ENCODE measurements around the gene LAMC2.
"Not testable (repeated sequence)": the region's sequence is repeated elsewhere in the genome, so short reads cannot be mapped to it uniquely, and the experiment has no call there.

Gene LAMC2

DNA sequence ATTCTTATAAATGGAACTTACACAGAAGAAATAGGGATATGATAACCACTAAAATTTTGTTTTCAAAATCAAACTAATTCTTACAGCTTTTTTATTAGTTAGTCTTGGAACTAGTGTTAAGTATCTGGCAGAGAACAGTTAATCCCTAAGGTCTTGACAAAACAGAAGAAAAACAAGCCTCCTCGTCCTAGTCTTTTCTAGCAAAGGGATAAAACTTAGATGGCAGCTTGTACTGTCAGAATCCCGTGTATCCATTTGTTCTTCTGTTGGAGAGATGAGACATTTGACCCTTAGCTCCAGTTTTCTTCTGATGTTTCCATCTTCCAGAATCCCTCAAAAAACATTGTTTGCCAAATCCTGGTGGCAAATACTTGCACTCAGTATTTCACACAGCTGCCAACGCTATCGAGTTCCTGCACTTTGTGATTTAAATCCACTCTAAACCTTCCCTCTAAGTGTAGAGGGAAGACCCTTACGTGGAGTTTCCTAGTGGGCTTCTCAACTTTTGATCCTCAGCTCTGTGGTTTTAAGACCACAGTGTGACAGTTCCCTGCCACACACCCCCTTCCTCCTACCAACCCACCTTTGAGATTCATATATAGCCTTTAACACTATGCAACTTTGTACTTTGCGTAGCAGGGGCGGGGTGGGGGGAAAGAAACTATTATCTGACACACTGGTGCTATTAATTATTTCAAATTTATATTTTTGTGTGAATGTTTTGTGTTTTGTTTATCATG is 42.3 kb upstream of the LAMC2 start:
- no peak overlapping the region for H3K4me3 ChIP-seq (replicated peaks; ENCODE audit: low read depth, low read length)
- TF ChIP-seq, protein P1, sequence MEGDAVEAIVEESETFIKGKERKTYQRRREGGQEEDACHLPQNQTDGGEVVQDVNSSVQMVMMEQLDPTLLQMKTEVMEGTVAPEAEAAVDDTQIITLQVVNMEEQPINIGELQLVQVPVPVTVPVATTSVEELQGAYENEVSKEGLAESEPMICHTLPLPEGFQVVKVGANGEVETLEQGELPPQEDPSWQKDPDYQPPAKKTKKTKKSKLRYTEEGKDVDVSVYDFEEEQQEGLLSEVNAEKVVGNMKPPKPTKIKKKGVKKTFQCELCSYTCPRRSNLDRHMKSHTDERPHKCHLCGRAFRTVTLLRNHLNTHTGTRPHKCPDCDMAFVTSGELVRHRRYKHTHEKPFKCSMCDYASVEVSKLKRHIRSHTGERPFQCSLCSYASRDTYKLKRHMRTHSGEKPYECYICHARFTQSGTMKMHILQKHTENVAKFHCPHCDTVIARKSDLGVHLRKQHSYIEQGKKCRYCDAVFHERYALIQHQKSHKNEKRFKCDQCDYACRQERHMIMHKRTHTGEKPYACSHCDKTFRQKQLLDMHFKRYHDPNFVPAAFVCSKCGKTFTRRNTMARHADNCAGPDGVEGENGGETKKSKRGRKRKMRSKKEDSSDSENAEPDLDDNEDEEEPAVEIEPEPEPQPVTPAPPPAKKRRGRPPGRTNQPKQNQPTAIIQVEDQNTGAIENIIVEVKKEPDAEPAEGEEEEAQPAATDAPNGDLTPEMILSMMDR (IDR thresholded peaks at IDR 0.05; ENCODE audit: low read length, missing control alignments) = no peak
- DNase-seq (ENCODE audit: low read depth) = no peak

DNA sequence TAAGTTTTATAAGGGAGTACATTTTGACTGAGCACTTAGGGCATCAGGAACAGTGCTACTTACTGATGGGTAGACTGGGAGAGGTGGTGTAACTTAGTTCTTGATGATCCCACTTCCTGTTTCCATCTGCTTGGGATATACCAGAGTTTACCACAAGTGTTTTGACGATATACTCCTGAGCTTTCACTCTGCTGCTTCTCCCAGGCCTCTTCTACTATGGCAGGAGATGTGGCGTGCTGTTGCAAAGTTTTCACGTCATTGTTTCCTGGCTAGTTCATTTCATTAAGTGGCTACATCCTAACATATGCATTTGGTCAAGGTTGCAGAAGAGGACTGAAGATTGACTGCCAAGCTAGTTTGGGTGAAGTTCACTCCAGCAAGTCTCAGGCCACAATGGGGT is 41.3 kb upstream of the LAMC2 start:
- no peak overlapping the region for H3K4me3 ChIP-seq (replicated peaks; ENCODE audit: low read depth, low read length)
- no peak for DNase-seq (ENCODE audit: low read depth)
- TF ChIP-seq, protein P1 (IDR thresholded peaks at IDR 0.05; ENCODE audit: low read length, missing control alignments) = no peak

DNA sequence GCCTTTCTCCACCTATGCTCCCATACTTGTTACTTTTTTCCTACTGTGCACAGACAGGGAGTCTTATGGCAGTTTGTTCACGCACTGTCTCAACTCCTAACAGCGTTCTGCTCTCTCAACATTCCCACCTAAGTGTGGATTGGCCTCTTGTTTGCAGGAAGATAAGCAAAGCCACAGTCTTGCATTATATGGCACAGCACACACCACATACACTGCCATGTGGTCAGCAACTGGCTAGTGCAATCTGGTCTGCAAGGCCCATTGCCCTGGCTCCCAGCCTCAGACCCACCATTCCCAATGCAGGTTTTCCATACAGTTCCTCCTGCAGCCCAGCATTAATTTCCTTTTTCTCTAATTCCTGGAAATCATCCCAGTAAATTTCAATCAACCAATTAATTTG is 38.3 kb upstream of the LAMC2 start:
- DNase-seq (ENCODE audit: low read depth) = peak; percentile 37
- TF ChIP-seq, protein P1 (IDR thresholded peaks at IDR 0.05; ENCODE audit: low read length, missing control alignments) = no peak
- H3K4me3 ChIP-seq (replicated peaks; ENCODE audit: low read depth, low read length) = no peak overlapping the region

DNA sequence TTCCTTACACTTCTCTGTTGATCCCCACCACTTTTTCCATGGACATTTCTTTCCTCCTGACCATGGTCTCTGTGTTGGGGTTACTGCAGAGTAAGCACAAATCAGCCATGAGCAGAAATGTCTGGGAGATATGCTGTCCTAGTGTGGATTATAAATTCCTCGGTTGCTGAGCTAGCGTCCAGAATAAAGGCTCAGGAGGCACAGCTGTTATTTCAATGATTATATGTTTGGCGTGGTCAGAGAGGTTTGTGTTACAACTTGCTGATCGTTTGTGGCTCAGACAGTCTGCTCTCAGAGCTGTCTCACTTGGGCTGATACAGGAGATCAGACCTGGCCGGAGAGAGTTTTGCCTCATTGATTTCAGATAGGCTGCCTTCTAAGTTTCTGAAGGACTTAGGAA is 37.5 kb upstream of the LAMC2 start:
- peak; percentile 39 for DNase-seq (ENCODE audit: low read depth)
- TF ChIP-seq, protein P1 (IDR thresholded peaks at IDR 0.05; ENCODE audit: low read length, missing control alignments) = no peak
- H3K4me3 ChIP-seq (replicated peaks; ENCODE audit: low read depth, low read length) = no peak overlapping the region

DNA sequence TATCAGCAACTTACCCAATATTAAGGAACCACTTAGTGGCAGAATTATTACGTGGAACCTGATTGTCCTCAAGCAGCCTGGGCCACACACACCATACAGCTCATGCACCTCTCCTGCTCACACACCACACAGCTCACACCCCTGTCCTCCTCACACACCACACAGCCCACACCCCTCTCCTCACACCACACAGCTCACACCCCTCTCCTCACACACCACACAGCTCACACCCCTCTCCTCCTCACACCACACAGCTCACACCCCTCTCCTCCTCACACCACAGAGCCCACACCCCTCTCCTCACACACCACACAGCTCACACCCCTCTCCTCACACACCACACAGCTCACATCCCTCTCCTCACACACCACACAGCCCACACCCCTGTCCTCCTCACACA is 36.8 kb upstream of the LAMC2 start:
- TF ChIP-seq, protein P1 (IDR thresholded peaks at IDR 0.05; ENCODE audit: low read length, missing control alignments) = no peak
- no peak overlapping the region for H3K4me3 ChIP-seq (replicated peaks; ENCODE audit: low read depth, low read length)
- no peak for DNase-seq (ENCODE audit: low read depth)

DNA sequence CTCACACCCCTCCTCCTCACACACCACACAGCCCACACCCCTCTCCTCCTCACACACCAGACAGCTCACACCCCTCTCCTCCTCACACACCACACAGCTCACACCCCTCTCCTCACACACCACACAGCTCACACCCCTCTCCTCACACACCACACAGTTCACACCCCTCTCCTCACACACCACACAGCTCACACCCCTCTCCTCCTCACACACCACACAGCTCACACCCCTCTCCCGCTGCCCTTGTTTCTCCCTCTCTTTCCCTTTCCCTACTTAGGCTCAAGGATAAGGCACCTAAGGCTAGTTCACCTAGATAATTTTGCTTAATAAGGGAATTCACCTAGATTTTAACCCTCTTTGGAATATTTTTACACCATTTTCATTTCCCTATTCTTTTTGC is 36.0 kb upstream of the LAMC2 start:
- not testable (repeated sequence) for DNase-seq (ENCODE audit: low read depth); H3K4me3 ChIP-seq (replicated peaks; ENCODE audit: low read depth, low read length)

DNA sequence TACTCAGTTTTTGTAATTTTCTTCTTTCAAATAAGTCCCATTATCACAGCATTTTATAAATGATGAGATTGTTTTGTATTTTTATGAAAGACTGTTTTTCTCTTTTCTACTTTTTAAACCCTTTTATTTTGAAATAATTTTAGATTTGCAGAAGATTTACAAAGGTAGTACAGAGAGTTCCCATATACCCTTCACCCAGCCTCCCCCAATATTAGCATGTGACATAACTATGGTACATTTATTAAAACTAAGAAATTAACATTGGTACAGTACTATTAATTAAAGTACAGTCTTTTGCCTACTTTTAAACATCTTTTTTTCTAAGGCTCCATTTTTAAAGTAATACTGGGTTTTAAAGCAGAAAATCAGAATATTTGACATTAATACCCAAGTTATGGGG is 35.6 kb upstream of the LAMC2 start:
- H3K4me3 ChIP-seq (replicated peaks; ENCODE audit: low read depth, low read length) = no peak overlapping the region
- TF ChIP-seq, protein P1 (IDR thresholded peaks at IDR 0.05; ENCODE audit: low read length, missing control alignments) = no peak
- DNase-seq (ENCODE audit: low read depth) = no peak
